Hippocampal formation (tissue), 2 donors: ENCODE measurements around the gene CRISPLD2.

Experiments used
- DNase-seq, 2 donors: peaks; one replicate each; lab custom pipeline; 2025; lab: John Stamatoyannopoulos, UW

Gene CRISPLD2

GRCh38 chr16:84884246-84884595 is 64.4 kb downstream of the CRISPLD2 start:
- no peak for DNase-seq

GRCh38 chr16:84884596-84885341 is 65.0 kb downstream of the CRISPLD2 start:
- peak; percentile 36 to 44 for DNase-seq

GRCh38 chr16:84885342-84885910 is 65.6 kb downstream of the CRISPLD2 start:
- DNase-seq = no peak

- no peak for DNase-seq
Measured at GRCh38 chr16:84886497-84887090, 66.8 kb downstream of the CRISPLD2 start.

- DNase-seq = no peak
Measured at GRCh38 chr16:84887207-84887606, 67.4 kb downstream of the CRISPLD2 start.

GRCh38 chr16:84888450-84888849 is 68.7 kb downstream of the CRISPLD2 start:
- DNase-seq = no peak

GRCh38 chr16:84889066-84889465 is 69.3 kb downstream of the CRISPLD2 start:
- no peak for DNase-seq

- DNase-seq = no peak
Measured at GRCh38 chr16:84890427-84890826, 70.6 kb downstream of the CRISPLD2 start.

- DNase-seq = no peak
Measured at GRCh38 chr16:84891149-84891795, 71.5 kb downstream of the CRISPLD2 start.

- DNase-seq = no peak
Measured at GRCh38 chr16:84892097-84892496, 72.3 kb downstream of the CRISPLD2 start.

- DNase-seq = no peak
Measured at GRCh38 chr16:84893467-84893848, 73.7 kb downstream of the CRISPLD2 start.

GRCh38 chr16:84893849-84894599 is 74.2 kb downstream of the CRISPLD2 start:
- no peak for DNase-seq

GRCh38 chr16:84895016-84895415 is 75.2 kb downstream of the CRISPLD2 start:
- no peak for DNase-seq

GRCh38 chr16:84896847-84897246 is 77.1 kb downstream of the CRISPLD2 start:
- no peak for DNase-seq

- DNase-seq = no peak
Measured at GRCh38 chr16:84897911-84898377, 78.2 kb downstream of the CRISPLD2 start.

- no peak for DNase-seq
Measured at GRCh38 chr16:84898447-84898846, 78.7 kb downstream of the CRISPLD2 start.

GRCh38 chr16:84899414-84899813 is 79.6 kb downstream of the CRISPLD2 start:
- no peak for DNase-seq

GRCh38 chr16:84905965-84906460 is 86.2 kb downstream of the CRISPLD2 start:
- DNase-seq = no peak

GRCh38 chr16:84907051-84907450 is 87.3 kb downstream of the CRISPLD2 start:
- DNase-seq = no peak

GRCh38 chr16:84907575-84907974 is 87.8 kb downstream of the CRISPLD2 start:
- DNase-seq = no peak

- DNase-seq = no peak
Measured at GRCh38 chr16:84909476-84910085, 89.8 kb downstream of the CRISPLD2 start.
